HG02763 (cell line): Measurements from ENCODE around the gene LMBRD1.
A peak's percentile ranks its signal among the peaks of the same experiment; 100 is the strongest.
"Not testable (repeated sequence)": the region's sequence is repeated elsewhere in the genome, so short reads cannot be mapped to it uniquely, and the experiment has no call there.

ENCODE experiments used
- ATAC-seq: cut with Tn5 transposase; IDR thresholded peaks from one replicate; pipeline ENCODE4 v1.9.1; 2021; ENCODE audit warnings: mild to moderate bottlenecking, moderate library complexity; ENCODE audit not compliant: unreplicated experiment

LMBRD1 gene

DNA sequence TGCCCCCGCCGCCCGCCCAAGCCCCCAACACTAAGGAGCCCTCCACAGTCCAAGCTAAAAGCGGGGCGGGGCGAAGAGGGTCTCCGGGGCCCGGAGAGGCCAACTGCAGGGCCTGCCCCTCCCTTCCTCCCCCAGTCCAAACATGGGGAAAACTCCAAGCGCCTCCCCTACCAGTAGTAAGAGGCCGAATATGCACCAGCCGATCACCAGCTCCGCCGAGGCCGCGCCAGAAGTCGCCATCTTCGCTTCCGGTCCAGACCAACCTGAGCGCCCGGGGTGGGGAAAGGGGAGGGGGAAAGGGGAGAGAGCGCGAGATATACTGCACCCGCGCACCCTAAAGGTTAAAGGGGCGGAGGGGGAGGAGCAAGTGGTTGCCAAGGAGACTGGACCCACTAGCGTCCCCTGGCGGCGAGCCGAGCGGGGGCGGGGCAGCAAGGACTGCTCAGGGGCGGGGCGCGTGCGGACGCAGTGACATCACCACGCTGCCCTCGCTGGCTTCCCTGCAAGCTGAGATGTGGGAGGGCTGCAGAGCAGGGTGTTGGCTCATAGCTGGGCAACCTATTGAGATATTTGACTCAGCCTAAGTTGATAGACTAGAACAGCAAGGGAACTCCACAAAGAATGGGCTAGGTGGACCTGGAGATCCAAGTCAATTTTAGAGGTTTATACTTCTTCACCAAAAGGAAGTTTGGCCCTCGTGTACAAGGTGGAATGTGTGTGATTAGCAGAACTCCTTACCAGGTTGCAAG, at the start of gene LMBRD1:
Gene LMBRD1, minus strand, starts transcription at position 369 of the 749 bp plus-strand sequence. Its CDS starts 129 bp downstream, at position 240.
- ATAC-seq, result peak; percentile 93

DNA sequence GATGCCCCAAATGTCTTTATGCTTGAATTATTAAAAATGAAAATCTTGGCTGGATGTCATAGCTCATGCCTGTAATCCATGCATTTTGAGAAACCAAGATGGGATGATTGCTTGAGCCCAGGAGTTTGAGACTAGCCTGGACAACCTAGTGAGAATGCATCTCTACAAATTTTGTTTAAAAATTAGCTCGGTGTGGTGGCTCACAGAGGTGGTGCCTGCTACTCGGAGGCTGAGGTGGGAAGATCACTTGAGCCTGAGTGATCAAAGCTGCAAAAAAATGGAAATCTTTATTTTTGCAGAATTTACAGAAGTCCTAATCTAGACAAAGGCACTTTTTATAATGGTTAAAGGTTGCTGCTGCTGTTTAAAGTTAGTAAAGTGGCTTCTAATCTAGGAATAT, 49.5 kb upstream of the LMBRD1 start:
- ATAC-seq, result no peak

DNA sequence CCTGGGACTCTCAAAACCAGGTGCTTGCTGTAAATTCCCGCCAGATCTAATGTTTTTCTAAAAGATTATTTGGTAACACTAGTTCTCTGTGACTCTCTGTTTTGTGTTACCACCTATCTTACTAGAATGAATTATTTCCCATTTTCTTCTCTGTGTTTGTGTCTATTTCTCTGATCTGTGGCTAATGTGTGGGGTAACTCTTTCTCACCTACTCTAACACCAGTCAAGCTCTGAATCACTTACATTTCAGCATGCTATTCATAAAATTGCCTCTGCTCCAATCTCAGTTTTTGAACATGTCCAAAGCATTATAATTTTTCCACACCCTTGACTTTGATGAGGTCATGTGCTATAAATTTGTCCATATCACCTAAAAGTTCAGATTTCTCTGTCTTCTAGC, 46.4 kb upstream of the LMBRD1 start:
- no peak for ATAC-seq

DNA sequence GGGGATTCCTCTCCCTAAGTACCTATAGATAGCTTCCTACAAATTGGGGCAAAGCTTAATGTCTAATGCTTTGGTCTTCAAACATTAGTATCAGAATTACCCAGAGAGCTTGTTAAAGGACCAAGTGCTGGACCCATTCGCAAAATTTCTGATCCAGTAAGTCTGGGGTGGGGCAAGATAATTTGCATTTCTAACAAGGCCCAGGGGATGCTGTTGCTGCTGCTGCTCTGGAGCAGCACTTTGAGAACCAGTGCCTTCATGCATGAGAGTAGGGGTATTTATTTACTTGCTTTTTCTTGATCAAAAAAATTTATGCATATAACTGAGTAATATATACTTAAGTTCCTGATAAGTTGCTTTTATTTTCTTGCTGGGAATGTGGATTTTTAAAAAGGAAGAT, 45.1 kb upstream of the LMBRD1 start:
- ATAC-seq, result no peak

DNA sequence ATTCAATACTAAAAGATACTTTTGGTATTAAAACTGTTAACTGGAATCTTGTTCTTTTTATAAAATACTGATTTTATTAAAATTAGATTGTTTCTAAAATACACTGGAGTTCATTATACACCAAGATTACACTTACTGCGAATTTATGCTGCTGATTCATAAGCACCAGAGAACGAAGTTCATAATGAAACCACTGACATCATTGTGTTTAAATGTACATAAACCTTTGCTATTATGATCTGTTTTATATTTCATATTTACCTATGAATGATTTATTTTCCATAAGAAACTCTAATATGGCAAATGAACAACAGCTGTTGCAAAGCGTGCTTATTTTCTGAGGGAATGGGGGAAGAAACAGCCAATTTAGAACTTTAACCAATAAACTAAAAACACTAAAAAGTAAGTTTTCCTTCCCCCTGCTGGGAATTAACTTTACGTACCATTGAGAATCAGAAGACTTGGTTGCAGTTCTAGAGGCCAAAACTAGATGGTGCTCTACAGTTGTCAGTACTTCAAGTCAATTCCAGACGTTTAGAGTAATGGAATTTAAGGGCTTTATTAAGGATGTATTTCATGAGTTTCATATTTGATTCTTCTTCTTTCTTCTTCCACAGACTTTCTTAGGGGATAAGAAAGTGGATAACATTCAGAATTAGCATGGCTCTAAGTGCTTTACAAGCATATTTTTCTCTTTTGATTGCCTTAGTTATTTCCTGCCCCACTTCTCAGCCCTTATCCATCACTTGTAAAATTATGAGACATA, 38.8 kb upstream of the LMBRD1 start:
- peak; percentile 68 for ATAC-seq

DNA sequence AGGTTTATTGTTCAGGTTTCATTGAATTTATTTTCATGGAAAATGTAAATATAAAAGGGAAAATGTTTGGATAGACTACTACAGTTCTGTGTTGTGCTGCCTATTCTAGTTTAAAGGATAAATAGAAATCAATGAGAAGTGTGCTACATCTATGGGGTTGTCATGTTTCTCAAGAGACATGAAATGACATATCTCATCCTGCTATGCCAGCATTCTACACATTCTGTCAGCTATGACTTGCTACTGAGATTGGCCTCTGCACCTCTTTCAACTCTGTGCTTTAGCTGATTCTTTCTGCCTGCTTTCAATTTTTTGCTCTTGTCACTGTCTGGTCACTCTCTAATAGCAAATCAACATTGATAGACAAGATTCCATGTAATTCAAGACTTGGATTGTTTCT, 35.7 kb upstream of the LMBRD1 start:
- ATAC-seq, result no peak

DNA sequence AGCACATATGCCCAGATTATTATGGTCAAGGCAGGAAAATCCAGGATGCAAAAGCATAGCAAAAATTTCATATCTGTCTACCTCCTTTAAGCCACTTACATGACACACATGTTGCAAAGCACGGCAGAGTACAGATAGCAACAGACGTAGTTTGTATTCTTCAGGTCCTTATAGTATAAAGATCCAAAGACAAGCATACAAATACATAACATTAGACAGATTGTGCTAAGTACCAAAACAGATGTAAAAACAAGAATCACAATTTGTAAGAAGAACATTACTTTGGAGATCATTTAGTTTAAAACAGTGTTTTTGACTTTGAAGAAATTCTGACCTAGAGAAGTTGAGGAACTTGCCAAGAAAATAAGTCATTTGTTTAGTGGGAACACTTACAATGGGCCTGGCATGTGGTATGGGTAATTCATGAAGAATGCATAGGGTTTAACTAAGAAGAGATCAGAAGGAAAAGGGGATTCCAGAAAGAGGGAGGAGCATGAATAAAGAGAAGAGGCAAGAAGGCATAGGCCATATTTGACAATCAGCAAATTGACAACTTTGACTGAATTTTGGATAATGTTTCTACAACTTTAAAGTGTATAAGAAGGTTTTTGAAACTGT, 30.6 kb upstream of the LMBRD1 start:
- no peak for ATAC-seq

DNA sequence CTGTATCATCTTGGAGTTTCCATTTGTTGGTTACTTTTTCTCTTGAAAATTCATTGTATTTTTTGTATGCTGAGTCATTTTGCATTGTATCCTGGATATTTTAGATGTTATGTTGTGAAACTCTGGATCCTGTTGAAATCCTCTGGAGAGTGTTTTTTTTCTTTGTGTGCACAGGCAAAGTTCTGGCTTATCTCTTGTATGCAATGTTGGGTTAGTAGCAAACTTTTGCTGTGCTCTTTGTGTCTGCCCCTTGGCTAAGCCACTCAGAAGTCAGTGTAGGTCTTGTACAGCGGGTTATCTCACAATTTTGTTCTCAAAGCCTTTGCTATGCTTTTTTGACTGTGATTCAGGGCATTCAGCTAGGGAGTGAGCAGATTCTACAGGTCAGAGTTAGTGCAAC, 29.1 kb upstream of the LMBRD1 start:
- ATAC-seq, result no peak

DNA sequence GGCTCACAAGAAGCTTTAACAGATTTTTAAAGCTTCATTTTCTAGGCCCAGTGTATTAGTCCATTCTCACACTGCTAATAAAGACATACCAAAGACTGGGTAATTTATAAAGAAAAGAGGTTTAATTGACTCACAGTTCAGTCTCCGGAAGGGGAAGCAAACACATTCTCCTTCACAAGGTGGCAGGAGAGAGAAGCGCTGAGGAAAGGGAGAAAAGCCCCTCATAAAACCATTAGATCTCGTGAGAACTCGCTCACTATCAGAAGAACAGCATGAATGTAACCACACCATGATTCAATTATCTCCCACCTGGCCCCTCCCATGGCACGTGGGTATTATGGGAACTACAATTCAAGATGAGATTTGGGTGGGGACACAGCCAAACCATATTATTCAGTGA, 27.5 kb upstream of the LMBRD1 start:
- ATAC-seq, result not testable (repeated sequence)

DNA sequence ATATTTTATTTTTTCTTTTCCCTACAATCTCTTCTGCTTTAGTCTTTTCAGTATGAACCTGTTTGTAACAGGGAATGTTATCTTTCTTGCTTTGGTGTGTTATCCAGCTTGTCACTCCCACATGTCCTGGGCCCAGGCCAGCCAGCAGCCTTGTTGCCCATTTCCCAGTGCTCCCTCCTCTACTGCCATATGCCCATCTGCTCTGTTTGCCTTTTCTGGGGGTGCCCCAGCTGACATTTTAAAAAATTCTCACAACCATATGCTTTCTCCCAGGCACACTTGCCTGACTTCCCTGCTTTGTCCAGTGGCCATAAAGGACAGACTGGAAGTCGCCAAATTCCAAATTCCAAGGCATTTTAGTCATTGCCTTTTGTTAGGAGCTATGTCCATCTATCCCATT, 23.6 kb upstream of the LMBRD1 start:
- ATAC-seq, result no peak

DNA sequence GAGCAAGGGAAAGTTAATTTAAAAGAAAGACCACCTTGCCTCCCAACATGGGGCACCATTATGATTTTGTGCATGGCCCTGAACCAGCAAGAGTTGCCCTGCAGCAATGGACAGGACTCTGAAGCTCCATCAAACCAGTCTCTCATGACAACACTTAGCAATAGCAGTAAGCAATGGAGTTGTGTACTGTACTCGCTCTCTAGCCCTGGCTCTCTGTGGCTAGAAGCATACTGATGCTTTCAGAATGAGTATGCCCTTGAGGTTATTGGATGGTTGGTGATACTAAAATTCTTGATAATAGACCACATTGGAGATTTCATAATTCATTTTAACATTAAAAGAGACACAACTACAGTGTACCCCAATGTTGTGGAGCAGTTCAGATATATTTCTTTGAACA, 23.2 kb upstream of the LMBRD1 start:
- no peak for ATAC-seq

DNA sequence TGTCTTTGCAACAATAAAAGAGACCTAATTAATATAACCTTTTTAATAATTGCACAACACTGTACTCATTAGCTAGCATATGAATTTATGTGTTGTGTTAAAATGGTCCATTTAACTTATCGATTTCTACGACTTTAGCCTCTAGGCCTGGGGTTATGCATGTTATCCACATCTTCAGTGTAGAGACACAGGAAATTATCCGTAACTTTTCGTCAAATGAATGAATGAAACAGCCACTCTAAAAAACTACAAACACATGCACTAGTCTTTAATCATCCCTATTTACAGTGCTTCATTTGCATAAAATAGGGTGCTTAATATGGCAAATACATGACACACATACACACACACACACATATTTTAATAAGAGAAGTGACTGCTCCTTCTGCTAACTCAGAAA, 22.3 kb upstream of the LMBRD1 start:
- no peak for ATAC-seq

DNA sequence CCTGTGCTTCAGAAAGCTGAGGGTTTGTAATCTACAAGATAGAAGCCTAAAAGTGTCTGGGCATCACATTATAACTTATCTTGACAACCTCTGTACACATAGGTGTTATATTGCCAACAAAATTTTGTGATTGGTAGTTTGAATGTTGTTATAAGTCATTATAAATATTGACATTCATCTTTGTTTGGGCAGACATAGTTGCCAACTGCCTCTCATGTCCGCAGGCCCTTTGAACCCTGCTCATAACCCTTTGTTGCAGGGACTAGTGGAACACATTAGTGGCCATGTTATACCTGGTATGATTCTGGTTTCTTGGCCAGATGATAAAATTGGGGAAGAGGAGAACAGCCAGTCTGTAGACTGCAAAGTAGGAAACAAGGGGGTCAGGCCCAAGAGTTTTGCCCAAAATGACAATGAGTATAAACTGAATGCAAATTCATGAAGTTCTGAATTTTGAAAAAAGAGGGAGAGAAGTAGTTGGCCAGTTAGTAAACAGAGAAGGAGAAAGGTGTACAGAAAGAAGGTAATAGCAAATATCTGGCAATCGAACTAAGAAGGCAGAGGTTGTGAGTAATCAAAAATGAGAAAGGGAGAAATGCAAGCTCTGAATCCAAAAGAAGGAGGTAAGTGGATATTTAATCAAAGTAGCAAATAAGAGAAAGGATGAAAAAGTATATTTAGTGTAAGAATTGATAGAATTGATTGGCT, 21.6 kb upstream of the LMBRD1 start:
- no peak for ATAC-seq

DNA sequence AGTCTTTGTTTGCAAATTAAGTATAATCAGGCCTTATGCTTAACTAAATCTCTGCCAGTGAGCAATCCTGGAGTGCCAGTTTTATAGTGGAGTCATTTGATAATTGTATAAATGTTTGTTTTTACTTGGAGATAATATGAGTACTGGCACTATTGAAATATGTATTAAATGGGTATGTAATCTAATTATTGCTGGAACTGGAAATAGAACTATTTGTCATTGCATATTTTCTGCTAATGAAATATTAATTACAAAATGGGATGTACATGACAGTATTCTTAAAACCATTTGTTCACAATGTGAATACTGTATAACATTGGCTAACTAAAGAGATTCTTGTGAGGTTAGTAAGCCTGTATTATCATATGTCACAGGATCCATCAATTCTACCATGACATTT, 20.5 kb upstream of the LMBRD1 start:
- no peak for ATAC-seq

DNA sequence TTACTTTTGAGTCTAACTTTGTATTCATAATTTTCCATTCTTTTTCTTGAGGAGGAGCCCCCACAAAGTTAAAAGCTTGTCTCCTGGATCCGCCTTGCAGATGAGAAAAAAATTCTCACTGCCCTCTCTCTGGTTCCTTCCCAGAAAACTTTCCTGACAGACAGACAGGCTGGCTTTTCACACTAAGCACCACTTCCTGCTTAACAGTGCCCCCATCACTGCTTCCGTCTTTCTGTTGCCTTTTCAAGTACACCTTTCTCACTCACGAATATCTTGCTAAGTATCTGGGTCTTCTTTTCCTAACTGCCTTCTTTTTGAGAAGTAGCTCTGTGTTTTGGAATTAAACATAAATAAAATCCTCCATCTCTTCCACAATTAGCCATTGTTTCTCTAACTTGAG, 19.8 kb upstream of the LMBRD1 start:
- no peak for ATAC-seq

DNA sequence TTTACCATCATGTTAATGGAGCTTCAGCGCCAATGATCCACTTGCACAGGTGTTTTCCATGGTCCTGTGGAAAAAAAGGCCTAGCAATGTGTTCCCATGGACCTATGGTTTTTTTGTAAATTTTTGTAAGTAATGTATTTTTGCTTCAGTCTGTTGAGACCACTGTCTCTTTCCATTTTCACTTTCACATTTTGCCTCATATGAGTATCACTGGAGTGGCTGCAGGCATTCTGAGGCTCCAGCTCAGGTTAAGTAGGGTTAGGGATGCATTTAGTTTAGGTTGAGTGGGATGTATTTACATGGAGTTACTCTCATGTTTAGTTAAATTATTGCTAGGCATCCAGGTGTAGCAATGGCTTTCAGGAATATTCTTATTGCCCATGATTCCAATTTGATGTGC, 19.2 kb upstream of the LMBRD1 start:
- ATAC-seq, result peak; percentile 70

DNA sequence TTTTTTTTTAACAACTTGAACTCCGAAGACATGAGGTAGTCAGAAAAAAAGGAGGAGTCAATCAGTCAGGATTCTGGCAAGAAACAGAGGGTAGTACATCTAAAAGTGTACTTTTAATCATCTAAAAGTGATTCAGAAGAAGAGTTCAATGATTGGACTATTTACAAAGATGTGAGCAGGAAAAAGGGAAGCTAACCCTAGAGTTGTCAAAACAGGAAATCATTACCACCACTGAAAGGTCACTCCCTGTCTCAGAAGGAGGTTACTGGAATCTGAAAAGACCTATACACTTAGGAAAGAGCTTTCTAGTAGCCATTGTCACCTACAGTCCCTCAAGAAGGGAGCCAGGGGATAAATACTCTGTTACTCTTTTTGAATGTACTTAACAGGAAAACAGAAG, 16.7 kb upstream of the LMBRD1 start:
- ATAC-seq, result peak; percentile 36

DNA sequence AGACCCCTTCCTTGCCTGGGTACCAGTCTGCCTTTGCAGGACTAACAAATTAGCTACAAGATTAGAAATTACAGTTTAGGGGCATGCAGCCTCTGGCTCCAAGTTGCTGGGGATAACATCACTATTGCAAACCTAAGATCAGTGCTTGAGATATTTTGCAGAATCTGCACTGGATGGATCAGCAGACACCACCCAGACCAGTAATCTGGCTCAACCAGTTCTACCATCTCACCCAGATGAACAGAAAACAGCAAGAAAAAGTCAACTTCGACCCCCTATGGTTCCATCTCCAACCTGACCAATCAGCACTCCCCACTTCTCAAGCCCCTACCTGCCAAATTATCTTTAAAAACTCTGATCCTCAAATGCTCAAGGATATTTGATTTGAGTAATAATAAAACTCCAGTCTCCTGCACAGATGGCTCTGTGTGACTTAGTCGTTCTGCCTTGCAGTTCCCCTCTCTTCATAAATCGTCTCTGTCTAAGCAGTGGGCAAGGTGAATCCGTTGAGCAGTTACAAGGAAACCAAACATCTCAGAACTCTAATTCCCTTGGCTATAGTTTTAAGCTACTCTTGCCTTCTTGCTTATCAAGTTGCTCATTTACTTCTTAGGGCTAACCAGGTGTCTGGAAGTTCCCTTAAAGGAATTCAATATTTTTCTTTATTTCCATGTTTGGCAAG, 16.1 kb upstream of the LMBRD1 start:
- no peak for ATAC-seq

DNA sequence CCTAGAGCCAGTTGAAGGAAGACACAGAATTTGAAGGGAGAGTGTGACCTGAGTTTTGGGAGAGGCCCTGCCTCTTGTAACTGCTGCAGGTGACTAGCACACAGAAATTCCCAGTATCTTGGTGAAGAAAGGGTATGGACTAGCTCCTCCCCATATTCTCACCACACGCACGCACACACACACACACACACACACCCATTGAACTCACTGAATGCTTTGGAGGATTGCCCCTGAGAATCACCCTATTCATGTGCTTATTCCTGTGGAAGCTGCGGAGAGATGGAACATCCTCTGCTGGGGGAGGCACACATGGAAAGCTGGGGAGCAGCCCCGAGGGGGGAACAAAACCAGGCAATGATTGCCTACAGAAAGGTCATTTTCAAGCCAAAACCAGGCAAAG, 6.2 kb upstream of the LMBRD1 start:
- ATAC-seq, result no peak

DNA sequence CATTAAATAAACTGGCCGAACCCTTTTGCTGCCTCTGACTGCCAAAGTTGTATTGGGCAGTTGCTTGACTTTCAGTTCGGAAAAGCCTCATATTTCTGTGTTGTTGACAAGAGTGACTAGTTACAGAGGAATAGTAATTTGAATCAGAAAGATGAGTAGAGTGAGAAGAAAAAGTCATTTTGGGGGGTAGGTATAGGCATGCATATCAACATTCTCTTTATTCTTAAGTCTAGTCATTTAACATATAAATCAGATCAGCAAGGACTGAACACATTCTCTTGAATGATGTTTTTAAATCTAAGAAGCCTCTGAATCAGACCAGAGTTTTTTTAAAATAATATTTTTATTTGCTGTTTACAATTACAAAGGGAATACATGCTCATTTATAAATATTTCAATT, 4.9 kb upstream of the LMBRD1 start:
- ATAC-seq, result no peak

DNA sequence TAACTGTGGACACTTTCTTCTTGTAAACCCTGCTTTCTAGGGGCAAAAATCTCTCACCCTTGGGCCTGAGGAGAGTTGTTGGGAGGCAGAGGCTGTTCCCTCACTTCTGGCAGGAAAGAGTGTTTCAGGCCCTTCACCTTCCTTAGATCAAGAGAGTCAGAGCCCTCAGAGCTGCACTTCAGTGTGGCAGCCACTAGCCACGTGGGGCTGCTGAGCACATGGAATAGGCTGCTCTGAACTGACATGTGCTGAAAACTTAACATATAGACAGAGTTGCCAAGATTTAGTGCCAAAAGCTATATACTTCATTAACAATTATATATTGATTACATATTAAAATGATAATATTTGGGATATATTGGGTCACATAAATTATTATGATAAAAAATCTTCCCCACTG, 4.4 kb upstream of the LMBRD1 start:
- no peak for ATAC-seq
